Muscle layer of colon (tissue), 2 donors: ENCODE results near the gene INMT.

Experiments used
- H3K27ac ChIP-seq: one replicate; pipeline ENCODE4 v1.7.0; 2013; ENCODE audit warnings: low read depth, mild to moderate bottlenecking, low read length, moderate library complexity
- H3K27me3 ChIP-seq, 2 donors: one replicate each; pipeline ENCODE4 v1.7.0; 2013; ENCODE audit warnings: low read length in 2 of 2, mild to moderate bottlenecking in 2 of 2; ENCODE audit not compliant: insufficient read depth in 2 of 2, control insufficient read depth in 1 of 2
- H3K36me3 ChIP-seq: one replicate; pipeline ENCODE4 v1.7.0; 2013; ENCODE audit warnings: mild to moderate bottlenecking, low read length; ENCODE audit not compliant: insufficient read depth
- H3K4me1 ChIP-seq: one replicate; pipeline ENCODE4 v1.7.0; 2013; ENCODE audit warnings: mild to moderate bottlenecking, low read length; ENCODE audit not compliant: insufficient read depth
- H3K4me3 ChIP-seq, 2 donors: one replicate each; pipeline ENCODE4 v1.7.0; 2013; ENCODE audit warnings: low read length in 2 of 2, low read depth in 1 of 2, mild to moderate bottlenecking in 1 of 2, moderate library complexity in 1 of 2
- H3K9ac ChIP-seq: one replicate; pipeline ENCODE4 v1.7.0; 2013; ENCODE audit warnings: low read length
- H3K9me3 ChIP-seq: one replicate; pipeline ENCODE4 v1.7.0; 2013; ENCODE audit warnings: mild to moderate bottlenecking, low read length
- donor health status: abdominal sarcoma.
- donor health status: Adenocarcinoma of cecum.

INMT gene

DNA sequence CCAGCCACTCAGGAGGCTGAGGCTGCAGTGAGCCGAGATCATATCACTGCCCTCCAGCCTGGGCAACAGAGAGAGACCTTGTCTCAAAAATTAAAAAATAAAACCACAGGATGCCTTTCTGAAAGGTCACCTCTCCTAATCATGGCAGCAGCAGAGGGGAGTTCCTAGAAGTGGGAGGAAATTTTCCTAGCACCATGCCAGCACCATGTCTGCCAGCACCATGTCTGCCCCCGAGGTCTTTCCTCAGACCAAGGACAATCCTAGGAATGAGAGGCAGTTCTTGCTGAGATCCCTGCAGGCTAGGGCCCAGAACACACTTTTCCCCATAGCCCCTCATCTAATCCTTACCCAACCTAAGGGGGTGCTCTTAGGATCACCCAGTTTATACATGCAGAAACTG is 22.3 kb upstream of the INMT start:
- H3K27ac ChIP-seq, result no peak overlapping the region
- H3K36me3 ChIP-seq, result no peaks in the 10 kb centered on the region
- H3K4me1 ChIP-seq, result no peaks in the 10 kb centered on the region

GRCh38 chr7:30730097-30730496 is 21.8 kb upstream of the INMT start:
- no peaks in the 10 kb centered on the region for H3K9me3 ChIP-seq
- no peaks in the 10 kb centered on the region for H3K4me1 ChIP-seq
- H3K4me3 ChIP-seq, result no peak overlapping the region
- no peaks in the 10 kb centered on the region for H3K27me3 ChIP-seq
- no peak overlapping the region for H3K27ac ChIP-seq
- no peaks in the 10 kb centered on the region for H3K36me3 ChIP-seq
- H3K9ac ChIP-seq, result no peak overlapping the region

More for the DNA sequence above, 22.3 kb upstream of the INMT start:
- Histone ChIP-seq H3K4me3 (no peak overlapping the region), H3K9ac (no peak overlapping the region), H3K27me3 (no peaks in the 10 kb centered on the region), H3K9me3 (no peaks in the 10 kb centered on the region)

GRCh38 chr7:30730996-30731395 is 20.9 kb upstream of the INMT start:
- Histone ChIP-seq H3K27me3 (no peaks in the 10 kb centered on the region), H3K36me3 (no peaks in the 10 kb centered on the region), H3K27ac (no peak overlapping the region), H3K9ac (no peak overlapping the region), H3K9me3 (no peaks in the 10 kb centered on the region), H3K4me3 (no peak overlapping the region), H3K4me1 (no peaks in the 10 kb centered on the region)

- Histone ChIP-seq H3K4me3 (no peak overlapping the region), H3K4me1 (no peaks in the 10 kb centered on the region), H3K36me3 (no peaks in the 10 kb centered on the region), H3K27me3 (no peaks in the 10 kb centered on the region), H3K9me3 (no peaks in the 10 kb centered on the region), H3K27ac (no peak overlapping the region), H3K9ac (no peak overlapping the region)
These were observed 20.4 kb upstream of the INMT start for GRCh38 chr7:30731581-30731980.

GRCh38 chr7:30732606-30733005 is 19.3 kb upstream of the INMT start:
- H3K4me1 ChIP-seq, result no peaks in the 10 kb centered on the region
- H3K9ac ChIP-seq, result no peak overlapping the region
- no peaks in the 10 kb centered on the region for H3K9me3 ChIP-seq
- H3K4me3 ChIP-seq, result no peak overlapping the region
- H3K27ac ChIP-seq, result no peak overlapping the region
- no peaks in the 10 kb centered on the region for H3K27me3 ChIP-seq
- H3K36me3 ChIP-seq, result no peaks in the 10 kb centered on the region

GRCh38 chr7:30733216-30733615 is 18.7 kb upstream of the INMT start:
- H3K27me3 ChIP-seq, result no peaks in the 10 kb centered on the region

GRCh38 chr7:30733691-30734090 is 18.2 kb upstream of the INMT start:
- no peaks in the 10 kb centered on the region for H3K4me1 ChIP-seq
- H3K4me3 ChIP-seq, result no peak overlapping the region
- H3K9ac ChIP-seq, result no peak overlapping the region
- H3K36me3 ChIP-seq, result no peaks in the 10 kb centered on the region
- no peak overlapping the region for H3K27ac ChIP-seq
- no peaks in the 10 kb centered on the region for H3K9me3 ChIP-seq
- H3K27me3 ChIP-seq, result no peaks in the 10 kb centered on the region

More at GRCh38 chr7:30733216-30733615, 18.7 kb upstream of the INMT start:
- Histone ChIP-seq H3K4me3 (no peak overlapping the region), H3K27ac (no peak overlapping the region), H3K9ac (no peak overlapping the region), H3K9me3 (no peaks in the 10 kb centered on the region), H3K36me3 (no peaks in the 10 kb centered on the region), H3K4me1 (no peaks in the 10 kb centered on the region)

- Histone ChIP-seq H3K9ac (no peak overlapping the region), H3K4me1 (no peaks in the 10 kb centered on the region), H3K27ac (no peak overlapping the region), H3K4me3 (no peak overlapping the region), H3K27me3 (no peaks in the 10 kb centered on the region), H3K36me3 (no peaks in the 10 kb centered on the region), H3K9me3 (no peaks in the 10 kb centered on the region)
These were observed 17.4 kb upstream of the INMT start for GRCh38 chr7:30734497-30734896.

DNA sequence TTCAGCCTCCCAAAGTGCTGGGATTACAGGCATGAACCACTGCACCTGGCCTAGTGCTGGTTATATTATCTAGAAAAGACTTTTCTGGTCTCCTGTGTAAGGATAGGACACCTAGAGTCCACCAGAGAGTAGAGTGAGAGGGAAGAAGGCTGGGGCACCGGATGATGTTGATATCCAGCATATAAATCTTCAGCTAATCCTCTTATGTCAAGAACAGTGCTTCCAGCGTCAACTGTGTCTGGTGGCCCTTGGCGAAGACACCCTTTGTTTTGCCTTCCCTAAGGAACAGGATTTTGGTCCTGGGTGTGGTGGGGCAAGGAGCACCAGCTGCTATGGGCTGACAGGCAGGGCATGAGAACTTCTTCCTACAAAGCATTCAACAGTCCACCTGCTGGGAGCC is 16.3 kb upstream of the INMT start:
- H3K9me3 ChIP-seq, result no peaks in the 10 kb centered on the region
- no peak overlapping the region for H3K4me3 ChIP-seq
- no peaks in the 10 kb centered on the region for H3K36me3 ChIP-seq
- H3K27ac ChIP-seq, result no peak overlapping the region
- no peaks in the 10 kb centered on the region for H3K27me3 ChIP-seq
- peaks cover 3% of the 10 kb centered on the region for H3K4me1 ChIP-seq
- no peak overlapping the region for H3K9ac ChIP-seq

- Histone ChIP-seq H3K9ac (no peak overlapping the region), H3K27ac (no peak overlapping the region), H3K4me1 (peaks cover 5% of the 10 kb centered on the region), H3K9me3 (no peaks in the 10 kb centered on the region), H3K36me3 (no peaks in the 10 kb centered on the region), H3K4me3 (no peak overlapping the region), H3K27me3 (no peaks in the 10 kb centered on the region)
These were observed 15.6 kb upstream of the INMT start for GRCh38 chr7:30736291-30736690.

DNA sequence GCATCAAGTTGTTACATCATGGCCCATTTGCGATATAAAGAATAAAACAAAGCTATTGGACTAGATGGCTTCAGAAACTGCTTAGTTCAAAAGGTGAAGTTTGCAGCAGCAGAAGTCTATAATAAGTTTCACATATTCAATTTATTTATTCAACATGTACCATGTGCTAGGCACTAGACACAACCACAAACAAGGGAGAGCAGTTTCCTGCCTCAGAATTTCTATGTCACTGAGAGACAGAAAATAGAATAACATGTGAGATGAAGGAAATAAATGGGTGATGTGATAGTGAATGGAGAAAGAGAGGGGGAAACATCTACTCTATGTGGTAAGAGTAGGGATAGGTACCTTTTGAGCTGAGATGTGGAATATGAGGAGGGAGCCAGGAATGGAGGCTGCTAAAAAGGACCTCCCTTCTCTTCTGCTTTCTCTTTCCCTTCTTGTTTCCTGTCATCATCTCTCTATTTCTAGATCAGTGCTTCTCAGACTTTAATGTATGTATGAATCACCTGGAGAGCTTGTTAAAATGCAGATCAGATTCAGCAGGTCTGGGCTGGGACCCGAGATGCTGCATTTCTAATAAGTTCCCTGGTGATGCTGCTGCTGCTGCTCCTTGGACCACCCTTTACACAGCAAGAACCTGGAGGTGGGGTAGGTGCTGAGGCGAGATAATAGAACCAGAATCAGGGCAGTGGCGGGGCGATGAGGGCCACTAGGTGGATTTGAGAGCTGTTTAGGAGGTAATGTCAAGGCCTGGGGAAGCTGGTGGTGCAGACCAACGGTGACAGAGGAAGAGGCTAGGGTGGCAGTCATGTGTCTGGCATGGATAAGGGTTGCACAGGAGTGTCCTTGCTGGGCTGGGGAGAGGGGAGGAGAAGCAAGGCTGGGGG is 13.7 kb upstream of the INMT start:
- Histone ChIP-seq H3K36me3 (no peaks in the 10 kb centered on the region), H3K9ac (no peak overlapping the region), H3K27me3 (no peaks in the 10 kb centered on the region), H3K4me1 (peaks cover 5% of the 10 kb centered on the region), H3K9me3 (no peaks in the 10 kb centered on the region), H3K27ac (no peak overlapping the region), H3K4me3 (no peak overlapping the region)

GRCh38 chr7:30739691-30740090 is 12.2 kb upstream of the INMT start:
- H3K27me3 ChIP-seq, result no peaks in the 10 kb centered on the region
- no peak overlapping the region for H3K9ac ChIP-seq
- H3K4me3 ChIP-seq, result no peak overlapping the region
- H3K27ac ChIP-seq, result no peak overlapping the region
- no peaks in the 10 kb centered on the region for H3K9me3 ChIP-seq
- no peaks in the 10 kb centered on the region for H3K36me3 ChIP-seq
- peaks cover 5% of the 10 kb centered on the region for H3K4me1 ChIP-seq
